ENCODE results near the gene FAM200C. TPM values are rescaled to one million over a fixed set of nuclear protein-coding genes. Genes with fewer than 3 reads are reported as not detected.
A peak's percentile ranks its signal among the peaks of the same experiment; 100 is the strongest.

FAM200C gene
- total and polyA plus RNA-seq, 8 donors, result 0.79 to 3.7 (median 2.1) TPM

- intact Hi-C loops (cut with DNase I), result loop anchor here in 2 of 3 donors (5.0 to 10.0 kb wide), 3 partner anchors 152 to 332 kb away; no protein-coding TSS in a partner anchor
- ATAC-seq (no peak), FAIRE-seq (no peak), DNase-seq (peak in 1 of 6 donors; percentile 47)
- Histone ChIP-seq H3K4me1 (no peaks in the 10 kb centered on the region), H3K9me3 (no peaks in the 10 kb centered on the region), H3K27ac (no peak overlapping the region), H3K27me3 (no peaks in the 10 kb centered on the region), H3K36me3 (no peaks in the 10 kb centered on the region), H3K4me3 (no peak overlapping the region)
- WGBS, 2 donors, result 84 to 93% methylated on average over 27 of the region's 27 CpGs
- no peak for TF ChIP-seq CTCF (IDR thresholded peaks at IDR 0.05)
These were observed 50.5 kb downstream of the FAM200C start for GRCh38 chr5:160349249-160349934.

- no peaks in the 10 kb centered on the region for H3K27me3 ChIP-seq
- no peaks in the 10 kb centered on the region for H3K9me3 ChIP-seq
- WGBS, 2 donors, result 61 to 68% methylated on average over 11 of the region's 11 CpGs
- ATAC-seq (no peak), DNase-seq (no peak), FAIRE-seq (no peak)
- intact Hi-C loops (cut with DNase I), result loop anchor here in 2 of 3 donors (5.0 to 10.0 kb wide), 3 partner anchors 151 to 331 kb away; no protein-coding TSS in a partner anchor
- no peak for TF ChIP-seq CTCF (IDR thresholded peaks at IDR 0.05)
- no peaks in the 10 kb centered on the region for H3K36me3 ChIP-seq
- H3K4me1 ChIP-seq, result no peaks in the 10 kb centered on the region
- H3K4me3 ChIP-seq, result no peak overlapping the region
- H3K27ac ChIP-seq, result no peak overlapping the region
These were observed 51.8 kb downstream of the FAM200C start for GRCh38 chr5:160348080-160348479.

- no peak for FAIRE-seq
- WGBS, 2 donors, result 46 to 56% methylated on average over 6 of the region's 6 CpGs
These were observed 52.4 kb downstream of the FAM200C start for GRCh38 chr5:160347448-160347847.

More at GRCh38 chr5:160347448-160347847, 52.4 kb downstream of the FAM200C start:
- Histone ChIP-seq H3K9me3 (no peaks in the 10 kb centered on the region), H3K4me3 (no peak overlapping the region), H3K27me3 (no peaks in the 10 kb centered on the region), H3K4me1 (no peaks in the 10 kb centered on the region), H3K27ac (no peak overlapping the region), H3K36me3 (no peaks in the 10 kb centered on the region)
- no peak for TF ChIP-seq CTCF (IDR thresholded peaks at IDR 0.05)
- intact Hi-C loops (cut with DNase I), result loop anchor here in 2 of 3 donors (5.0 to 10.0 kb wide), 3 partner anchors 150 to 330 kb away; no protein-coding TSS in a partner anchor
- DNase-seq, result no peak
- ATAC-seq, result no peak

Other genes starting within 250 kb of the FAM200C start
- not detected for gene FABP6, start 170.5 kb downstream of the FAM200C start, total RNA-seq
- not detected for gene FABP6, start 170.5 kb downstream of the FAM200C start, polyA plus RNA-seq
- under 1 TPM; 0.06 to 0.58 (median 0.17) TPM for gene CCNJL, start 87.5 kb downstream of the FAM200C start, total RNA-seq
- under 1 TPM; 0.08 to 0.16 TPM for gene CCNJL, start 87.5 kb downstream of the FAM200C start, polyA plus RNA-seq
- under 1 TPM in 4 of 6 donors, not detected in 2; 0.09 to 0.41 (median 0.19) TPM for gene C1QTNF2, start 29.4 kb downstream of the FAM200C start, total RNA-seq
- gene C1QTNF2, start 29.4 kb downstream of the FAM200C start, polyA plus RNA-seq, result under 1 TPM; 0.27 to 0.38 TPM
- gene SLU7, start 19.0 kb upstream of the FAM200C start, total RNA-seq, result 10 to 100 TPM; 15.8 to 24.6 (median 20.6) TPM
- 10 to 100 TPM; 12.3 to 21.2 TPM for gene SLU7, start 19.0 kb upstream of the FAM200C start, polyA plus RNA-seq
- 1 to 10 TPM in 3 of 6 donors, under 1 TPM in 2, not detected in 1; 0.31 to 2.7 (median 1.3) TPM for gene PTTG1, start 21.8 kb upstream of the FAM200C start, total RNA-seq
- 1 to 10 TPM; 1.2 to 2.0 TPM for gene PTTG1, start 21.8 kb upstream of the FAM200C start, polyA plus RNA-seq